Neural crest cell (in vitro differentiated cells): ENCODE measurements around the gene TNXB. TPM values are rescaled to one million over a fixed set of nuclear protein-coding genes. Genes with fewer than 3 reads are reported as not detected.
"Not testable (repeated sequence)": the region's sequence is repeated elsewhere in the genome, so short reads cannot be mapped to it uniquely, and the experiment has no call there.

Source experiments
- DNase-seq: peaks from one replicate; pipeline ENCODE4 v3.0.0; 2021; ENCODE audit warnings: low read depth, mixed read lengths, low spot score
- H3K27ac Mint-ChIP-seq: one replicate; pipeline ENCODE4 v1.8.0; 2021; ENCODE audit warnings: mild to moderate bottlenecking, mixed read lengths; ENCODE audit not compliant: unreplicated experiment
- H3K27me3 Mint-ChIP-seq: 2 replicates; pipeline ENCODE4 v1.8.0; 2021; ENCODE audit warnings: low read depth, mild to moderate bottlenecking, mixed read lengths
- H3K36me3 Mint-ChIP-seq: 2 replicates; pipeline ENCODE4 v1.8.0; 2021; ENCODE audit warnings: low read depth, mild to moderate bottlenecking, mixed read lengths
- H3K4me1 Mint-ChIP-seq: 2 replicates; pipeline ENCODE4 v1.8.0; 2021; ENCODE audit warnings: mixed read lengths
- H3K4me3 Mint-ChIP-seq: one replicate; pipeline ENCODE4 v1.8.0; 2021; ENCODE audit warnings: mild to moderate bottlenecking, mixed read lengths
- H3K9me3 Mint-ChIP-seq: 2 replicates; pipeline ENCODE4 v1.8.0; 2021; ENCODE audit warnings: mixed read lengths
- total RNA-seq: library from RNA; stranded (reverse); gene quantifications from 2 replicates; pipeline ENCODE4 v1.2.1, GENCODE V29; 2021

The TNXB gene
- total RNA-seq, 1 donor from 2014 or later = 6.6 TPM

- not testable (repeated sequence) for H3K27me3 Mint-ChIP-seq, H3K9me3 Mint-ChIP-seq, H3K27ac Mint-ChIP-seq, H3K36me3 Mint-ChIP-seq, DNase-seq, H3K4me1 Mint-ChIP-seq, H3K4me3 Mint-ChIP-seq
Measured at GRCh38 chr6:32007086-32007485, 102.1 kb downstream of the TNXB start.

- H3K9me3 Mint-ChIP-seq, H3K4me3 Mint-ChIP-seq, H3K4me1 Mint-ChIP-seq, H3K27ac Mint-ChIP-seq, H3K27me3 Mint-ChIP-seq, DNase-seq, H3K36me3 Mint-ChIP-seq: not testable (repeated sequence)
Measured at GRCh38 chr6:32005991-32006529, 103.1 kb downstream of the TNXB start.

DNA sequence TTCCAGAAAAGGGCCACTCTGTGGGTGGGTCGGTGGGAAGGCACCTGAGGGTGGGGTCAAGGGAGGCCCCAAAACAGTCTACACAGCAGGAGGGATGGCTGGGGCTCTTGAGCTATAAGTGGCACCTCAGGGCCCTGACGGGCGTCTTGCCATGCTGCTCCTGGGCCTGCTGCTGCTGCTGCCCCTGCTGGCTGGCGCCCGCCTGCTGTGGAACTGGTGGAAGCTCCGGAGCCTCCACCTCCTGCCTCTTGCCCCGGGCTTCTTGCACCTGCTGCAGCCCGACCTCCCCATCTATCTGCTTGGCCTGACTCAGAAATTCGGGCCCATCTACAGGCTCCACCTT lies 103.6 kb downstream of the TNXB start:
- not testable (repeated sequence) for H3K36me3 Mint-ChIP-seq, H3K27me3 Mint-ChIP-seq, H3K4me3 Mint-ChIP-seq, H3K27ac Mint-ChIP-seq, H3K9me3 Mint-ChIP-seq, H3K4me1 Mint-ChIP-seq, DNase-seq

DNA sequence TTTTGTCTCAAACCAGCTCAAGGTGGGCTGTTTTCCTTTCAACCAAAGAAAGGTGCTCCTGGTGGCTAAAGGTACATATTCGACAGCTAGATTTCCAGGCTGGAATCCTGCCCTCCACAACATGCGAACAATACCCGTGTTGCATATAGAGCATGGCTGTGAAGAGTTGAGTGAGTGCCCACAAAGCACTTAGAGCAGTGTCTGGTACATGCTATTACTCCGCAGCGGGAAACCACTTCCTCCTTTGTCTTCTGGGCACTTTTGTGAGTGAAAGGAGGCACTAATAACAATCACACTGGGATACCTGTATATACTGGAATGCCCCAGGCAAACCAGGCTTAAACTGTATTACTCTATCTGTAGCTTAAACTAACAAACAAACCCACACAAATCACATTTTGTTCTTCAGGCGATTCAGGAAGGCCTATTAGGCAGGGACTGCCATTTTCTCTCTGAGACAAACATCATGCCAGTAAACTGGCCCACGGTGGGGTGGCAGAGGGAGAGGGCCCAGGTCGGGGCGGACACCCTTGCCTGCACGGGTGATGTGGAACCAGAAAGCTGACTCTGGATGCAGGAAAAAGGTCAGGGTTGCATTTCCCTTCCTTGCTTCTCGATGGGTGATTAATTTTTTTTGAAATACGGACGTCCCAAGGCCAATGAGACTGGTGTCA lies 104.1 kb downstream of the TNXB start:
- H3K4me1 Mint-ChIP-seq, H3K4me3 Mint-ChIP-seq, DNase-seq, H3K27ac Mint-ChIP-seq, H3K27me3 Mint-ChIP-seq, H3K36me3 Mint-ChIP-seq, H3K9me3 Mint-ChIP-seq: not testable (repeated sequence)

DNA sequence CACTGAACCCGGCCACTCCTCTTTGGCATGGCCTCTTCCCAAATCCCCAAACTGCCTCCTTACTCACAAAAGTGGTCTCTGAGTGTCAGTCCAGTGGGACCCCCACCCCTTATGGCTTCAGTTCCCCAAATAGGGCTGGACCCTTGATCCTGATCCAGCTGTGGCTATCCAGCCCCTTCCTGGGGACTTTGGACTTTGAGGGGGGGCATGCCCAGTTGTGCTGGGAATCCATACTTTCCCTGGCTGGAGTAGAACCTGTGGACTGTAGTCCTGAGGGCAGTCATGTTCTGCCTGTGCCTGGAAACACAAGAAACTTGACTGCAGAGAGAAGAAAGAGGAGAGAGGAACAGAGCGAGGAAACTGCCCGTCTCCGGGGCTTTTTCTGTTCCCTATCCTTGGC lies 104.7 kb downstream of the TNXB start:
- H3K27me3 Mint-ChIP-seq, H3K27ac Mint-ChIP-seq, H3K4me1 Mint-ChIP-seq, H3K9me3 Mint-ChIP-seq, DNase-seq, H3K4me3 Mint-ChIP-seq, H3K36me3 Mint-ChIP-seq: not testable (repeated sequence)

- H3K36me3 Mint-ChIP-seq, H3K27me3 Mint-ChIP-seq, H3K9me3 Mint-ChIP-seq, DNase-seq, H3K4me1 Mint-ChIP-seq, H3K4me3 Mint-ChIP-seq, H3K27ac Mint-ChIP-seq: not testable (repeated sequence)
Measured at GRCh38 chr6:32003301-32003700, 105.8 kb downstream of the TNXB start.

- not testable (repeated sequence) for DNase-seq, H3K4me1 Mint-ChIP-seq, H3K27ac Mint-ChIP-seq, H3K9me3 Mint-ChIP-seq, H3K4me3 Mint-ChIP-seq, H3K36me3 Mint-ChIP-seq, H3K27me3 Mint-ChIP-seq
Measured at GRCh38 chr6:32002546-32003268, 106.4 kb downstream of the TNXB start.

DNA sequence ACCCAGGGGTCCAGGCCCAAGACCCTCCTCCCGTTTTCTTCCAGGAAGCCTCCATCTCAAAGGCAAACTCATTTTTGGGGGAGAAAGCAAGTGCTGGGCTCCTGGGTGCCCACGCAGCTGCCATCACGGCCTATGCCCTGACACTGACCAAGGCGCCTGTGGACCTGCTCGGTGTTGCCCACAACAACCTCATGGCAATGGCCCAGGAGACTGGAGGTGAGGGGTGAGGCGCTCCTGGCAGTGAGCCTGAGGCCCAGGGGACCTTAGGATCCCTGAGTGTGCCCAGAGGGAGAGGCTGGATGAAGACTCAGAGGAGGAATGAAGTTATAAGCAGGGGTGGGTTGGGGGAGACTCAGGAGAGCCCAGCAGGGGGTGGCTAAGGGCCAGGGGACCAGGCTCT lies 112.8 kb downstream of the TNXB start:
- H3K27me3 Mint-ChIP-seq, H3K36me3 Mint-ChIP-seq, H3K4me3 Mint-ChIP-seq, H3K9me3 Mint-ChIP-seq, H3K27ac Mint-ChIP-seq, DNase-seq, H3K4me1 Mint-ChIP-seq: not testable (repeated sequence)

DNA sequence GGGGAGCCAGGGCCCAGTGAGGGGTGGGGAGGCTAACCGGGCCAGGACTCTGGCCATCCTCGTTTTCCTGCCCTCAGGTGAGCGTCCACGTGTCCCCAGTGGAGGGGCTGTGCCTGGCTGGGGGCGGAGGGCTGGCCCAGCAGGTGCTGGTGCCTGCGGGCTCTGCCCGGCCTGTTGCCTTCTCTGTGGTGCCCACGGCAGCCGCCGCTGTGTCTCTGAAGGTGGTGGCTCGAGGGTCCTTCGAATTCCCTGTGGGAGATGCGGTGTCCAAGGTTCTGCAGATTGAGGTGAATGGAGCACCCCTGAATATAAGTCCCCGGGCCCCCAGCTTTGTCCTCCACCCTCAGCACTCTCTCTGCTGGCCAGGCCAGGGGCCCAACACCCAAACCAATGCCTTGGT lies 114.7 kb downstream of the TNXB start:
- H3K4me3 Mint-ChIP-seq, H3K9me3 Mint-ChIP-seq, DNase-seq, H3K4me1 Mint-ChIP-seq, H3K27me3 Mint-ChIP-seq, H3K36me3 Mint-ChIP-seq, H3K27ac Mint-ChIP-seq: not testable (repeated sequence)

Other genes with a start within 250 kb of the TNXB start
- 46.3 and 49.9 TPM in 2 replicates for gene NEU1, start 246.5 kb downstream of the TNXB start, total RNA-seq
- 0.32 and 0.84 TPM in 2 replicates for gene SLC44A4, start 230.3 kb downstream of the TNXB start, total RNA-seq
- 202 and 205 TPM in 2 replicates for gene EHMT2, start 211.6 kb downstream of the TNXB start, total RNA-seq
- 60.8 and 61.1 TPM in 2 replicates for gene ZBTB12, start 207.3 kb downstream of the TNXB start, total RNA-seq
- 0.35 and 1.2 TPM in 2 replicates for gene C2, start 181.6 kb downstream of the TNXB start, total RNA-seq
- gene CFB, start 163.2 kb downstream of the TNXB start, total RNA-seq = not detected in 2 replicates
- 86.1 and 88.4 TPM in 2 replicates for gene NELFE, start 150.4 kb downstream of the TNXB start, total RNA-seq
- gene SKIC2, start 150.2 kb downstream of the TNXB start, total RNA-seq = 77.9 and 88.7 TPM in 2 replicates
- 23.8 and 26.6 TPM in 2 replicates for gene DXO, start 137.2 kb downstream of the TNXB start, total RNA-seq
- gene C4A, start 127.3 kb downstream of the TNXB start, total RNA-seq = 5.6 and 10.1 TPM in 2 replicates
- gene C4B, start 94.5 kb downstream of the TNXB start, total RNA-seq = 5.3 and 6.7 TPM in 2 replicates
- 0.23 TPM in 2 replicates for gene CYP21A2, start 70.9 kb downstream of the TNXB start, total RNA-seq
- gene ATF6B, start 18.9 kb upstream of the TNXB start, total RNA-seq = 83.6 and 87.1 TPM in 2 replicates
- 12.4 and 13.0 TPM in 2 replicates for gene FKBPL, start 20.9 kb upstream of the TNXB start, total RNA-seq
- 3.1 and 4.1 TPM in 2 replicates for gene PRRT1, start 42.6 kb upstream of the TNXB start, total RNA-seq
- gene PPT2, start 44.8 kb upstream of the TNXB start, total RNA-seq = 60.9 and 62.3 TPM in 2 replicates
- 39.3 and 44.0 TPM in 2 replicates for gene EGFL8, start 55.3 kb upstream of the TNXB start, total RNA-seq
- gene AGPAT1, start 66.7 kb upstream of the TNXB start, total RNA-seq = 88.9 and 92.9 TPM in 2 replicates
- 60.2 and 60.7 TPM in 2 replicates for gene RNF5, start 69.1 kb upstream of the TNXB start, total RNA-seq
- gene AGER, start 74.9 kb upstream of the TNXB start, total RNA-seq = 25.7 and 26.0 TPM in 2 replicates
- gene PBX2, start 80.9 kb upstream of the TNXB start, total RNA-seq = 205 and 206 TPM in 2 replicates
- 7.3 and 8.0 TPM in 2 replicates for gene GPSM3, start 83.3 kb upstream of the TNXB start, total RNA-seq
- gene NOTCH4, start 114.7 kb upstream of the TNXB start, total RNA-seq = 5.6 and 6.3 TPM in 2 replicates